HG03025 (cell line): ENCODE measurements around the gene TBX3.
"Not testable (repeated sequence)": the region's sequence is repeated elsewhere in the genome, so short reads cannot be mapped to it uniquely, and the experiment has no call there.

Experiments
- ATAC-seq: cut with Tn5 transposase; IDR thresholded peaks from one replicate; pipeline ENCODE4 v1.9.1; 2021; ENCODE audit warnings: mild to moderate bottlenecking, moderate library complexity; ENCODE audit not compliant: unreplicated experiment, low FRiP score

Gene TBX3

GRCh38 chr12:114684098-114684869 lies at the start of gene TBX3:
Gene TBX3 (minus strand): TSS chr12:114684175. CDS start chr12:114683200, 975 bp downstream.
- ATAC-seq = no peak

GRCh38 chr12:114732426-114733030 lies 48.6 kb upstream of the TBX3 start:
- no peak for ATAC-seq

- ATAC-seq = no peak
These were observed 45.8 kb upstream of the TBX3 start for GRCh38 chr12:114729731-114730130.

DNA sequence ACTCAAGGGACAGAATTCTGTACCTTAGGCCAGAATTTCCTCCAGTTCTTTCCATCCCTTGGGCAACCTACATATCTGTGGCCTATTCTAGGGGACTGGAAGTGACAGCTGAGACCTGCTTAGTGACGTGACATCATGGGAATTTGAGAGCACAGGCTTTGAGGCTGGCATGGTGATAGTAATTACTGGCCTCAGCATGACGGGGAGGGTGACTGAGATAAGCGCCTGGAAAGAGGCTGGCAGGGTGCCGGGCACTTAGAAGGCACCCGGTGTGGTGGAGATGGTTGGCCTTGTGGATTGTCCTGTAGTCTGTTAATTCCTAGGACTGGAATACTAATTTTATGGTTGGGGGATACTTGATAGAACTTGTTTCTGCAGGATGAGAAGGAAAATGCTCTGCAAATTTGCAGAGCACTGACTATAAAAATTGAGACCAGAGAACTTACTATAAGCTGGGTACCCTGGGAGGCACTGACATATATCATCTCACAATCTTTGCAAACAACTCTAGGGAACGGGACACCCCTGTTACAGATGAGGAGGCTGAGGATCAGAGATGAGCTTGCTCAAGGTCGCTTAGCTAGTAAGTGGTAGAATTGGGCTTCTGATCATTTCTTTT lies 42.2 kb upstream of the TBX3 start:
- no peak for ATAC-seq

DNA sequence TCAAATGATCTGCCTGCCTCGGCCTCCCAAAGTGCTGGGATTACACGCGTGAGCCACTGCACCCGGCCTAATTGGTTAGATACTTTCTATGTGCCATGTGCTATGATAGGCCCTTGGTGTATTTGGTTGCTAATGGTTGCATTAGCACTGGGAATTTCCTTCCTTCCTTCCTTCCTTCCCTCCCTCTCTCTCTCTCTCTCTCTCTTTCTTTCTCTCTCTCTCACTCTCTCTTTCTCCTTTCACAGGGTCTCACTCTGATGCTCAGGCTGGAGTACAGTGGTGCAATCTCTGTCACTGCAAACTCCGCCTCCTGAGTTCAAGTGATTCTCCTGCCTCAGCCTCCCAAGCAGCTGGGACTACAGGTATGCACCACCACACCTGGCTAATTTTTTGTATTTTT lies 38.2 kb upstream of the TBX3 start:
- not testable (repeated sequence) for ATAC-seq

- no peak for ATAC-seq
These were observed 37.3 kb upstream of the TBX3 start for GRCh38 chr12:114721266-114721665.

- no peak for ATAC-seq
These were observed 29.7 kb upstream of the TBX3 start for GRCh38 chr12:114713466-114714215.

GRCh38 chr12:114711689-114712152 lies 27.7 kb upstream of the TBX3 start:
- ATAC-seq = no peak

DNA sequence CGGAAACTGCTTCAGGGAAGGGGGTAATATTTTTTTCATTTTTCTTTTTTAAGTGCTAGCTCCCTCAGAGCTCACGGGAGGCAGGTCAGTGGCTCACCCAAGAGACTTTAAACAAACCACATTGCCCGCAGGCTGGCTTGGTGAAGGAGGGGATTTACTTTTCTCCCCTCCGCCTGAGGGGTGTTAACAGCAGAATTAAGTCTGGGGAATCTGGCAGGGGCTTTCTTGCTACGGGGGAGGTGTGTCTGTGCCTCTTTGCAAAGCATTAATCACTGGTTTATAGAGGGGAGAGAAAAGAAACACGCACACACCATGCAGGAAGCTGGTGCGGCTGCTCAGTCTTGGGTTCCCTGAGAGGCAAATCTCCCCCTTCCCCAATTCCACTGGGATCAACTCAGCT lies 26.2 kb upstream of the TBX3 start:
- ATAC-seq = no peak

DNA sequence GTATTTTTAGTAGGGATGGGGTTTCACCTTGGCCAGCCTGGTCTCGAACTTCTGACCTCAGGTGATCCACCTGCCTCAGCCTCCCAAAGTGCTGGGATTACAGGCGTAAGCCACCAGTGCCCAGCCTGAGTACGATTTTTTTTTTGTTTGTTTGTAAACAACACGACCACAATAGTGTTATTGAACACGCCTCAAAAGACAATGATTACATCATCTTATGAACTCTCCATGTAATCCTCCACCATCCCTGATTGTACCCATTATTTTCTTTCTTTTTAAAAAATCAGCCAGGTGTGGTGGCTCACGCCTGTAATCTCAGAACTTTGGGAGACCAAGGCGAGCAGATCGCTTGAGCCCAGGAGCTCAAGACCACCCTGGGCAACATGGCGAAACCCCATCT lies 25.1 kb upstream of the TBX3 start:
- no peak for ATAC-seq

DNA sequence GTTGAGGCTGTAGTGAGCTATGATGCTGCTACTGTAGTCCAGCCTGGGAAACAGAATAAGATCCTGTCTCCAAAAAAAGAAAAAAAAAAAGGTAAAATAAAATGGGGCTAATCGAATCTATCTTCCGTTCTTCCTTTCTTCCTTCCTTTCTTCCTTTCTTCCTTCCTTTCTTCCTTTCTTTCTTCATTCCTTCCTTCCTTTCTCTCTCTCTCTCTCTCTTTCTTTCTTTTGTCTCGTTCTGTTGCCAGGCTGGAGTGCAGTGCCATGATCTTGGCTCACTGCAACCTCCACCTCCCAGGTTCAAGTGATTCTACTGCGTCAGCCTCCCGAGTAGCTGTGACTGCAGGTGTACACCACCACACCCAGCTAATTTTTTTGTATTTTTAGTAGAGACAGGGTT lies 24.6 kb upstream of the TBX3 start:
- not testable (repeated sequence) for ATAC-seq

DNA sequence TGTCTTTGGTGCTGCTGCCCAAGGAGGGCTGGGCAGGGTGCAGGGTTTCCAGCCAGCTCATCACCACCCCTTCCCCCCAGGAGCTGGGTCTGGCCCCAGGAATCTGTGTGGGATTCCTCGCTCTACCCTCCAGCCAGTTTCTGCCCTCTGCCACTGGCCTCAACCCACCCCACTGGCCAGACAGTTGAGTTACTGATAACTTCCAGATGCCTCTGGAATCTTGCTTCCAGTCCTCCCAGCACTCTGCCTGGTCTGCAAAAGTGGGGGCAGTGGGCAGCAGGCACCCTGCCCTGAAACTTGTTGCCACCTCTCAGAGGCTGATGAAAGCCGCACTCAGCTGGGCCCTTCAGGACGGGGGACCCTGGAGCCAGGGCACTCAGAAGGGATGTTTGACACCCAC lies 20.1 kb upstream of the TBX3 start:
- ATAC-seq = no peak

GRCh38 chr12:114703060-114703493 lies 19.1 kb upstream of the TBX3 start:
- no peak for ATAC-seq

- ATAC-seq = no peak
These were observed 18.5 kb upstream of the TBX3 start for GRCh38 chr12:114702462-114702861.

- ATAC-seq = no peak
These were observed 17.6 kb upstream of the TBX3 start for GRCh38 chr12:114701553-114701952.

- no peak for ATAC-seq
These were observed 17.1 kb upstream of the TBX3 start for GRCh38 chr12:114701104-114701414.

DNA sequence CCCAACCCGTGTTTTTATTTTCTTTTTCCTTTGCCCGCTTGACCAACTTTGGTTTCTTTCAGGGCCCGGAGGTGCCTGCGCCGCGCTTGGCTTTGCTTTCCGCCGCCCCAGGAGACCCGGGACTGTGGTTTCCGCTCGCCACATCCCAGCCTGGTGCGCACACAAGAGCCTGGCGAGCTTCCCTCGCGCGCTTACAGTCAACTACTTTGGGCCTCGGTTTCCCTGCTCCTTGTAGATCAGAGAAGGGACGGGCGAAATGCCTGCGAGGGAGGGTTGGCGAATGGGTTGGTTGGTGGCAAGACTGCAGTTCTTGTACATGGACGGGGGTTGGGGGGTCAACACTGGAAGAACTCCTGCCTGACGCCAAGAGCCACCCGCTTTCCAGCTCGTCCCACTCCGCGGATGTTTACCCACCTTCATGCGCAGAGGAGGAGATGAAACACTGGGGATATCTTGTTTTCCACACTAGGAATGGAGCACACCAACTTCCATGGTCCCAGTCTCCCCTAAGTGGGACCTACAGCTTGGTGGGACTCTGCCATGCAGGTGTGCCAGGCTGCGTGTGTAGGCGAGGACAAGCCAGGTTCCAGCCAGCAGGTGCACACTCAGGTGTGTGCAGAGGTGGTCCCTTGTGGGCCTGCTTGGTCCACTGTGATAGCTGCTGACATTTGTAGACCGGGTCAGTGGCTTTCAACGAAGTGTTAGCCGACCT lies 16.6 kb upstream of the TBX3 start:
- ATAC-seq = no peak

DNA sequence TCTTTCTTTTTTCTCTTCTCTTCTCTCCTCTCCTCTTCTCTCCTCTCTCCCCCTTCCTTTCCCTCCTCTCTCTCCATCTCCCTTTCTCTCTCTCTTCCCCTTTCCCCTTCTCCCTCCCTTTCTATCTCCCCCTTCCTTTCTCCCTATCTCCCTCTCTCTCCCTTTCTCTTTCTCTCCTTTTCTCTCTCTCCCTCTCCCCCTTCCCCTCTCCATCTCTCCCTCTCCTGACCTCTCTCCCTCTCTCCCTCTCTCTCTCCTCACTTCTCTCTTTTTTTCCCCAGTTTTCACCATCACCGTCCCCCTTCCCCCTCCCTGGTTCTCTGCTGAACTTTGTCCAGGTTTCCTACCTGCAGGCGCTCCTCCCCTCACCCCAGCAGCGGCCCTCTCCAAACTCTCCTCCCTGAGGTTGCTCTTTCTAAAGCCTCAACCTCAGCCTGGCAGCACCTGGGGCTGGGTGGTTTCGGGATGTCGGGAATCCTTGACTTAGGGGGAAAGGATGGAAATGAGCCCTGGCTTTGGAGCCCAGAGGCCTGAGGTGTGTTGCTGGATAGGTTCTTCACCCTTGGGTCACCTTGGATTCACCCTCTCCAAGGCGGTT lies 14.7 kb upstream of the TBX3 start:
- ATAC-seq = no peak

DNA sequence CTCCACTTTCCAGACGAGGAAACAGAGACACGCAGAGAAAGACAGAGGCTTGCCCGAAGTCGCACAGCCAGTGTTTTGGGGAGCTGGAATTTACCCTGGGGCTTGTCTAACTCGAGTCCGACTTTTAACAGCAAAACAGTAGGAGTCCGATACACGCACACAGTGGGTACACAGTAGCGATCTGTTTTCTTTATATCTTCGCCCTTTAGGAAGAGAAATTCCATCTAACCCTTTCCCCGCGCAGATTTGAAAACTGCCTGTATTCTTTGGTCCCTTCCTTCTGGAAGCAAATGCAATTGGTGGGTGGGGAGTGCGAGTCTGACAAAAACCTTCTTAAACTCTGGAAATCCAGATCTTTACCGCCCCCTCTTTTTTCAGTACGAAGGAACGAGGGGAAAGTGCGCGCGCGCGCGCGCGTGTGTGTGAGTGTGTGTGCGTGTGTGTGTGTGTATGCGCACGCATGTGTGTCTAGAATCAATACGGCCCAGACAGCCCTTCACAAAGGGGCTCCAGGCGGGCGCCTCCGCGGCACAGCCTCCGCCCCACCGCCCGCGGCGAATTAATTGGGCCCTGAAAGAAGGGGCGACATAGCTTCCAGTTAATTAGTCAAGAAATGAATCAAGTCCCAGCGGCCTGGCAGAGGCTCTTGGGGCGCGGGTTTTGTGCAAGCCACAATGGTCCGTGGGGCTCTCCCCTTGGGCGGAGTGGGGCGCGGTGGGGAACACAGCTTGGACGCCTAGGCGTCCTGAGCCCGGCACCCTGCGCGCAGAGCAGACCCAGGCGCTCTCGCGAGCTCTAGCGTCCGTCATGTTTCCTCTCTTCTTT lies 14.0 kb upstream of the TBX3 start:
- no peak for ATAC-seq
